HuH-7 (cell line): Measurements from ENCODE around the gene ELOVL6.
"Not testable (repeated sequence)": the region's sequence is repeated elsewhere in the genome, so short reads cannot be mapped to it uniquely, and the experiment has no call there.

Source experiments
- DNase-seq: peaks from one replicate; pipeline ENCODE4 v3.0.0; 2011; ENCODE audit warnings: low spot score

ELOVL6 gene

DNA sequence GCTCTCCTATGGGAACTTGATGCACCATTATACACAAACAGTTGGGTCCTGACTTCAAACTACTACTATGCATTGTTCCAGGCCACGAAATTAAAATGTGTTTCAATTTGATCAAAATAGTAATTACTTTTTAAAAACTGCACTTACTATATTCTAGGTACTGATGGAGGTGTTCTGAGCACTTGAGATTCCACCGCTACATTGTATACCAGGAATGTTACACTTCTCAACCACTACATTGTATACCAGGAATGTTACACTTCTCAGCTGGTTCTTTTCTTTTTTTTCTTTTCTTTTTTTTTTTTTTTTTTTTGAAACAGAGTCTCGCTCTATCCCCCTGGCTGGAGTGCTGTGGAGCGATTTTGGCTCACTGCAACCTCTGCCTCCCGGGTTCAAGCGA is 77.9 kb downstream of the ELOVL6 start:
- no peak for DNase-seq

DNA sequence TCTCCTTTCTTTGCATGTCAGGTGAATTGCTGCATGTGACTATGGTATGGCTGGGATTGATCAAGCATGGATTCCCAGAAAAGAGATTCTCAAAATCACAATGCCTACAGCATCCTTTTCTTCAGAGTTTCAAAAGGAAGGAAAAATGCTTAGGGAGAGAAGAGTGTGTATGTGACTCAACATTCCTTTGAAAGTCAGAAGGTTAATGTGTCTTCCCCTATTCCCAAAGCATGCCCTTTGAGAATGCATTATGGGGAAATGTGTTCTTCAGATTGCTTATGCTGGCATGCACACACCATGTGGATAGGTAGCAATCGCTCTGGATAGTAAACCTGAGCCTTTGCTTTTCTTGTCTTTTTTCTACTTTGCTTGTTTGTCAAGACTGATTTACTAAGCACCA is 78.5 kb downstream of the ELOVL6 start:
- DNase-seq = no peak

DNA sequence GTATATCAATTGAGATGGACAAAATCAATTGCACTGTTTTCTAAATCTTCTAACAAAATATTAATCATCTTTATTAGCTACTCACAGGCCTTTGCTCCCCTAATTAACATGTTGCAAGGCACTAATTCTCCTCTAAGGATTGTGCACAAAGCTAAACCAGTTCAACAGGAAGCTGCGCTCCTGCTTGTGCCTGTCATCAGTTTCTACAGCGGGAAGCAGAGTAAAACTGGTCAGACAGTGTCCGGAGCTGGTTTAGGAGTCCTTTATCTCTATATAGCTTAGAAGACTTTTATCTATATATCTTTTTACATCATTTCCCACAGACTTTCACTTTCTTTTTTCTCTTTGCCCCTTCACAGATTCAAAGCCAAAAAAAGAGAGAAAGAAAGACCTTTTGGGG is 79.1 kb downstream of the ELOVL6 start:
- no peak for DNase-seq

DNA sequence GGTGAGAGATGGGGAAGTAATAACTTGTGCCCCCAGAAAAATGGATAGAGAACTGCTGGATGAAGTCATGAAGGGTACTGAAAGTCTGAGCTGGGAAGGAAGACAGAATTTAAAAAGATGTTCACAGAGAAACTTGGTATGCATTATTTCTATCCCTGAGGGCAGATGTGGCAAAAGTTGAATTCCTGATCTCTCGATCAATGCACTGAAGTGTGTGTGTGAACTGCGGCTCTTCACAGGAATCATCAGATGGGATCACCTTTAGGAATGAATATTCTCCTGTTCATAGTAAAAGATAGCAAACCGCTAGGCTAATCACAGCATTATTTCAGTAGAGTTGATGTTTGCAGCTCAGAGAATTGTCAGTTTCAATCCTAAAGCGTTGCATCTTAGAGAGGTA is 86.4 kb downstream of the ELOVL6 start:
- no peak for DNase-seq

DNA sequence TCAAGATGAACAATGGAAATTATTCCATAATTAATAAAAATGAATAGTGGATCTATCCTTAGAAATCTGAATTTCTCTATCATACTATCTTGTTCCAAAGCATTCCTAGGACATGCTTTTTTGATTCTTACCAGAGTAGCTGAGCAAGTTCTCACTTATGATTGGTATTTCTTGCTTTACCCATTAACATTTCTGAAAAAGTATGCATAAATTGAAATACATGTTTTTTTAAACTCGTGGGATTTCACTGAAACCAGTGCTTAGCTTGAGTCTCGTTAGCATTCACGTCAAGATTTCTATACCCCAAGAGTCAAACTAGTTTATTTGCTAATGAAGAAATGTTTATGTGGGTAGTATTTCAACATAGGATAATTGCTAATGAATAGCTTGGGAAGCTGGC is 89.0 kb downstream of the ELOVL6 start:
- DNase-seq = no peak

DNA sequence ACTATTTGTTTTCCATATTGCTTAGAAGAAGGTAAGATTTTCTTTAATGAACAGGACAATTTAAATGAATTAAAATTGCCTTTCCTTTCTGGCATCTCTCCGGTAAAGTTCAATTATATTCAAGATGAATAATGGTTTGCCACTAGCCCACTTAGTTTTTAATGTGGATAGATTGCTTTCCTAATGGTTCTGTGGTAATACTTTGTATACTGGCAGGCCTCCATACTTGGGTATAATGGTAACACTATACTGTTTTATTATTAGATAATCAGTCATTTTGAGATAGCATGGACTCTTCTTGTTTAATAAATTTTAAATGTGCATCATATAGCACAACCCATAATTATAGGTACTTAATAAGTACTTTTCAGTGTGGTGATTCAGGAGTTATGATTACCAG is 89.5 kb downstream of the ELOVL6 start:
- no peak for DNase-seq

DNA sequence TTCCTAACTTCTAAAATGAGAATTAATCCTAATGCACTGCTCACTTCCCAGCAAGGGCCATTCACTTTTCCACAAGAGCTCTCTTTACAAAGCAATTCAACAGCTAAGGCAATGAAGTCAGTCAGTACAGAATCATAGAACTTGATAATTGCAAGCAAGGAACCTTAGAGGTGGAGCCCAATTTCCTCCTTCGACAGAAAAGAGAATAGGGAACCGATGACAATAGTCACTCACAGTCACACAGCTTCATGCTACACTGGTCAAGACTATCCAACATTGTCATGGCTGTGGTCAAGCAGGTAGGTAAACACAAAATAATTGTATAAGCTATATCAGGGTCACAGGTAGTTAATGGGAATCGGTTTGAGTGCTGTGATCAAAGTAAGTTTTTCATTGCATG is 90.0 kb downstream of the ELOVL6 start:
- no peak for DNase-seq

DNA sequence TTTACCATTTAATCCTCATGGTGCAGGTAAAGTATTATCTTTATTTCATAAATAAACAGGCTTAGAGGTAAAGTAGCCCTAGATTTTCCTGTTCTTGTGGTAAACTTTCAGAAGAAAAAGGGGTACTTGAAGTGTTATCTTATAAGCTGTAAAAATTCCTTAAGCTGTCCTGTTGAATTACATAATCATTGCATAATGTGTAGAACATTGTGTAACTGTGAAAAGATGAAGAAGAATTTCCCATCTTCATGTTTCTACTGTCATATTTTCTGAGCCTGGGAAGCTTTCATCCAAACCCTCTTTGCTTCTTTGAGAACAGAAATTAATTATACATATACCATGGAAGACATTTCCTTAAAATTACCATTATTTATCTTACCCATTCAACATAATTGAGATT is 90.5 kb downstream of the ELOVL6 start:
- DNase-seq = no peak

DNA sequence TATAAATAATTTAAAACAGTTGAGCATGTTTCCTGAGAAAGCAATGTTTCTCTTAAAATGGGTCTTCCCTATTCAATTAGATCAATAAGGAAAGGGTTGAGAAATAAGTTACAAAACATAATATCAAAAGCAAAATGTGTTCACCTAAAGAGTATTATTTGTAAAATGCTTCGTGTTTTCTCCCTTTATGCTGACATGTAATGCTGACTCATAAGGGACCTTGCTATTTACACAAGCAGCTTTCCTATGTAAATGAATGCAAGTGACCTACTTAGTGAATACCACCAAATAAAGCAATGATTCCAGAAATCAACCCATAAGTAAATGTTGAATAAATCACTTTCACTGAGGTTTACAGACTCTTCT is 91.5 kb downstream of the ELOVL6 start:
- no peak for DNase-seq

DNA sequence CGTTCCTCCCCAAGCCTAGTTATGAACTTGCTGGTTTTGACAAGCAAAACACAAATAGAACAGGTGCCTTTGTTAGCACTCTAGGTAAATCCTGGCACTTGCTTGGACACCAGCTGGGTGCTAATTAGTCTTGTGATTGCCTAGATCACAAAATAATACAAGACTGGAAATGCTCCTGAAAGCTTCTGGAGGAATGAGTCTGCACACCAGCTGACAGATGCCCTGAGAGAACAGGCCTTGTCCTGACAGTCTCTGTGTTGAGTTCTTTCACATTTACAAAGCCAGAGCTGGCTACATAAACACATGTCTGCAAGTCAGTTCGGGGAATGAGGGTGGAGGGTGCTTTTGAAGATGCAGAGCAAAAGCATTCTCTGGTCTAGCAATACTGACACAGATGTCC is 93.8 kb downstream of the ELOVL6 start:
- no peak for DNase-seq

DNA sequence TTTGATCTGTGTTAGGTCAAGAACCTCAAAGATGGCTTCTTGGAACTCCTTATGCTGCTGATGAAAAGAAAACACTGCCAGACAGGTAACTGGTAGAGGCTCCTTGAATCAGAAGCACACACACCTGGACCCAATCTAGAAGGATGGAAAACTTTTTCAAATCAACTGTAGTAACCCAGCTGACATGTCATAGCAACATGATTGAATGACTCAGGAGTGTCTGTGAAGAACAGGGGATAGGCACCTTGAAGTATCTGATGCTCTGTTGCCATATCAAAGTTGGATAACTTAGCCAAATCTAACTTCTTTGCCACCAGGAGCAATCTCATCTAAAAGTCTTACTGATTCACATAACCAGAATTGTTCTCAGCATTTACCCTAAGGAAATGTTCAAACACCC is 98.8 kb downstream of the ELOVL6 start:
- no peak for DNase-seq

DNA sequence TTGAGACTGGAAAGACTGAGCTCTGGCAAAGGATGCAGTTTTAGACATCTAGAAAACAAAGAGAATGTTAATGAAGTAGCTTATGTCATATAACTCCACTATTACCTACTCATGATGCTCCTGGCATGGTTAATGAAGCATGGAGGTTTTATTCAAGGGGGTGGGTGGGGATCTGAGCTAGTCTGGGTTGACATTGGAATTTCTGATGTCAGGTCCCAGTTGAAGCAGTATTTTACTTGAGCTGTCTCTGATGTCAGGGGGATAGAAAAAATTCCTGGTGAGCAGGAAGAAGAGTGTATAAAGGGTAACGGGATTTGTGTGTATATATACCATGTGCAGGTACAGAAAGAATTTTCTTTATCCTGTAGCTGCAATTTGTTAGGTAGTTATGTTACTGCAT is 102.0 kb downstream of the ELOVL6 start:
- DNase-seq = no peak

DNA sequence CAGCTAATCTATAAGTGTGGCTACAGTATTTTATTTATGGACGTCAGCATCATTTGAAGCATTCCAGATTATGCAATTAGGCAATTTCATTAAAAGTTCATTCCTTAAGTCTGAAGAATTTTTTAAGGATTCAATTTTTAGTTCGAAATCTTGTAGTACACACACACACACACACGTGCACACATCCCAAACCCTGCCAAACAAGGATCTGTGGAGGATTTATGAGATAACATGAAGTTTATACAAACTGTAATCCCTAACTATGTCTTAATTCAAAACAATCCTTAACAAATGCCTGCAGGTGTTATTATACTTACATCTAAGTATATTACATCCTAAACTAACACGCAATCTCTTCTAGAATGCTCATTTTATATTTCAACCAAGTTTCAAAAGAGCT is 105.8 kb downstream of the ELOVL6 start:
- no peak for DNase-seq

DNA sequence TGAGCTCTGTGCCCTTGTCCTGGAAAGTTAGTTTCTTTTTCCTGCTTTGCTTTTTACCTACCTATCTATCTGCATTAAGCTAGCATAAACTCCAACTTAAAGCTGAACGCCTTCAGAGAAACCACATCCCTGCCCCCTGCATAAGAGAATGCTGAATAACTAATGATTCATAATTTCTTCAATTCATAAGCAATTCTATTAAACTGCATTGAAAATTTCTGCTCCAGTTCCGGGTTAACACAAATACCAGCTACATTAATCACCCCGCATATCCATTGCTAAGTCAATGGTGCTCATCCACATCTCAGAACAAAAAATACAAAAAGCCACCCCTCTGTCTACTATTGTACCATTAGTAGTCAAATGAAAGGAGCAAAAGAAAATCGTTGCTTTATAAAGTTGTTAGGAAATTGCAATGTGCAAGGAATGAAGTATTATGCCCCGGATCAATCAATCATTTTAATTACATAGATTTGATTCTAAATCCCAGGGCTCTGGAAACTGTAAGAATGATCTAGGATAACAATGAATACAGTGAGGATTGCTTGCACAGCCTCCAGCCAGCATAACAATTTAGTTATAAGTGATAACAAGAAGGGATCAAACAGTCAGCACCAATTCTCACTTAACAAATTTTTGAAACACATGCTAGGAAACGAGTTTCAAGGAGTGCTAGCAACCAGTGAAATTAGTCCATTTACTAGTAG is 106.8 kb downstream of the ELOVL6 start:
- no peak for DNase-seq

DNA sequence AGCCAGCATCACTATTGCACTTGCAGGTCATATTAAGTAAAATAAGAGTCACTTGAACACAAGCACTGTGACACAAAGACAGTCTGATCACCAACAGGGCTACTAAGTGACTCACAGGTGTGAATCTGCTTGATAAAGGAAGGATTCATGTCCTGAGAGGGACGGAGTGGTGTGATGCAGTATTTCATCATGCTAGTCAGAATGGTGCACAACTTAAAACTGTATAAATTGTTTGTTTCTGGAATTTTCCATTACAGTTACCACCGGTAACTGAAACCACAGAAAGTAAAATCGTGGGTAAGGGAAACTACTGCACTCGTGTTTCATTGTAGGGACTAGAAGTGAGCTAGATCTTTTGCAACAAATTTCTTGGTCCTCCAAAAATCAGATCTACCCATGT is 109.7 kb downstream of the ELOVL6 start:
- no peak for DNase-seq

DNA sequence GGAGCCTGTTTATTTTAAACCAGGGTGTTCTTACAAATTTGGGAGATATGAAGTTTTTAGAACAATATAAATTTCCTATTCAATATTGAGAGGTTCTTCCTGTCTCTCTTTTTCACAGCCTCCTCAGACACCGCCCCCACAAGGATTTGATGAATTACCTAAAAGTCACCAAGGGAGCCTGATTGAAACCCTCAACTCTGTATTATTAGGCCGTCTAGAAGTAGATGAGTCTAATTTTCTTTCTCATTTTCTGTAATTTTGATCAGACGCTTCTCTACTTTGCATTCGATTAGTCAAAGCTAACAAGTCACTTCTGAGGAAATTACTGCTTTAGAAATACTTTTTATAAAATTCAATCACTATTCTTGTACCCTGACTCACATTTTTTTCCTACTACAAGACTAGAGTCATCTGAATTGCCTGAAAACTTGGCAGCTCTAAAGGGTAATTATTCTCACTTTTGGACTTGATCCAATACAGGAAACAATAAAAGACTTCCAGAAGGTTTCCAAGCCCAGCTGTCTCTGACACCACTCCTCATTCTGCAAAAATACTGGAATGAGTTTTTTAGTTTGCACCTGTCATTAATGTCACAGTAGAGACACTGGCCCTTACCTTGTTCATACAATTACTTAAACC is 111.2 kb downstream of the ELOVL6 start:
- DNase-seq = no peak

DNA sequence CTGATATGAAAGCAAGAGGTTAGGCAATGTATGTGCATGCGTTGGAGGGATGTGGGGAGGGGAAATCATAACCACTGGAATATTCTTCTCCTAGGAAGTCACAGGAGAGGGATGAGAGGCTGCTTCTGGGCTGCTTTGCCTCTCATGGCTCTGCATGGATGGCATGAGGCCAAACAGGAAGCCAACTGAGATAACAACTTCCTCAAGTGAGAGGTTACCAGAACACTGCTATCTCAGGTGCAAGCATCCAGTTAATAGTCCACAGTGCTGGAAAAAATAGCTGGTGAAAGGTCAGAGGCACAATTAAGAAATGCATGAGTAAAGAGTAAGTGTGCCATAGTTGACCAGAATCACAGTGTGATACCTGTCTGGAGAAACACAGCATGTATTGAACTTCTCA is 113.3 kb downstream of the ELOVL6 start:
- DNase-seq = peak; percentile 13

DNA sequence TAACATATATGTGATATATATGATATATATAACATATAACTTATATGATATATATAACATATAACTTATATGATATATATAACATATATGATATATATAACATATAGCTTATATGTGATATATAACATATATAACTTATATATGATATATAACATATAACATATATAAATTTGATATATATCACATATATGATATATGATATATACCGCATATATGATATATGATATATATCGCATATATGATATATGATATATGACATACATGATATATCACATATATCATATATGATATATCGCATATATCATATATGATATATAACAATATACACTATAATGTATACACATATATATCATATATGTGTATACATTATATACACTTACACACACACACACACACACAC is 114.3 kb downstream of the ELOVL6 start:
- no peak for DNase-seq

DNA sequence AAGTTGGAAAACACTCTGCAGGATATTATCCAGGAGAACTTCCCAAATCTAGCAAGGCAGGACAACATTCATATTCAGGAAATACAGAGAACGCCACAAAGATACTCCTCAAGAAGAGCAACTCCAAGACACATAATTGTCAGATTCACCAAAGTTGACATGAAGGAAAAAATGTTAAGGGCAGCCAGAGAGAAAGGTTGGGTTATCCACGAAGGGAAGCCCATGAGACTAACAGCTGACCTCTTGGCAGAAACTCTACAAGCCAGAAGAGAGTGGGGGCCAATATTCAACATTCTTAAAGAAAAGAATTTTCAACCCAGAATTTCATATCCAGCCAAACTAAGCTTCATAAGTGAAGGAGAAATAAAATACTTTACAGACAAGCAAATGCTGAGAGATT is 120.3 kb downstream of the ELOVL6 start:
- DNase-seq = not testable (repeated sequence)

DNA sequence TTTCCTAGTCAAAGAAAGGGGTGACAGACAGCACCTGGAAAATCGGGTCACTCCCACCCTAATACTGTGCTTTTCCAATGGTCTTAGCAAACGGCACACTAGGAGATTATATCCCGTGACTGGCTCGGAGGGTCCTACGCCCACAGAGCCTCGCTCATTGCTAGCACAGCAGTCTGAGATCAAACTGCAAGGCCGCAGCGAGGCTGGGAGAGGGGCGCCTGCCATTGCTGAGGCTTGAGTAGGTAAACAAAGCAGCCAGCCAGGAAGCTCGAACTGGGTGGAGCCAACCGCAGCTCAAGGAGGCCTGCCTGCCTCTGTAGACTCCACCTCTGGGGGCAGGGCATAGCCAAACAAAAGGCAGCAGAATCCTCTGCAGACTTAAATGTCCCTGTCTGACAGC is 121.6 kb downstream of the ELOVL6 start:
- not testable (repeated sequence) for DNase-seq

DNA sequence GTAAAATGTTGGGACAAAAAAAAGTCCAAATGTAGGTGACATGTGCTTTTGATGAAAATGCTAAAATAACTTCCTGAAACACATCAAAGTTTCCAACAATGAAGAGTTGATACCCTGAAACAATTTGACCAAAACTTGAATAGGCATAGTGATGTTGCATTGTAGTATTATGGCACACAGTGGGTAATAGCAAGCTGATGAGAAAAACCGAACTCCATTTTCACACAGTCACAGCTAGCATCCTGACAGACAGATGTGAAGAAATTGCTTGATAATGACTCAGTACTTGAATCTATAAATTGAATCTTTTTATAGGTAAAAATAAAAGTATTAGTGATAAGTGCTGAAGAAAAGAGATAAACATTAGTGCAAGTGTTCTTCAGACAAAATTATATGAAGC is 122.5 kb downstream of the ELOVL6 start:
- no peak for DNase-seq

DNA sequence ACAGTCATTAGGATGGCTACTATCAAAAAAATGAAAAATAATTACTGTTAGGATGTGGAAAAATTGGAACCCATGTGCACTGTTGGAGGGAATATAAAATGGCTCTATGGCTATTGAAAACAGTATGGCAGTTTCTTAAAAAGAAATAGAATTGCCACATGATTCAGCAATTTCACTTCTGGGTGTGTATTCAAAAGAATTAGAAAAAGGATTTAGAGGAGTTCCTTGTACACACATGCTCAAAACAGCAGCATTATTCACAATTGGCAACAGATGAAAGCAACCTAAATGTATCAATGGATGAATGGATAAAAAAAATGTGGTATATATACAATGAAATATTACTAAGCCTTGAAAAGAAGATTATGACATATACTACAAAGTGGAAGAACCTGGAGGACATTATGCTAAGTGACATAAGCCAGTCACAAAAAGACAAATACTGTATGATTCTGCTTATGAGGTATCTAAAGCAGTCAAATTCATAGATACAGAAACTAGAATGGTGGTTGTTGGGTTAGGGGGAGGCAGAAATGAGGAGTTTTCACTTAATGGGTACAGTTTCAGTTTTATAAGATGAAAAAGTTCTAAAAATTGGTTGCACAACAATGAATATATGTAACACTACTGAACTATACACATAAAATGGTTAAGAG is 123.2 kb downstream of the ELOVL6 start:
- no peak for DNase-seq

DNA sequence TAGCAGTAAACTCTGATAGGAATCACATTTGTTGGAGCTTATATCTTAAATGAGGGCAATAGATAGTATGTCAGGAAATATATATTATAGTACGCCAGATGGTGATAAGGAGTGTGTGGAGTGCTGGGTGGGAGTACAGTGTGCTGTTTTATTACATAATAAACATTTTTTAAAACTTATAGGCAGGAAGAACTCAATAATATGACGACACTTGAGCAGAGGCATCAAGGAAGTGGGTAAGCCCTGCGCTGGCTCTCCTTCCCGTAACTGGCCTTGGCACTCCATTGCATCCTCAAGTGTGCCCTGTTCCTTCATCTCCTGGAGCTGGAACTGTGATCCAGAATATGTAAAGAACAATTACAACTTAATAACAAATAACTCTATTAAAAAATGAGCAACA is 123.8 kb downstream of the ELOVL6 start:
- no peak for DNase-seq
